B cell (primary cell): Measurements from ENCODE around the gene CFAP119. TPM values are rescaled to one million over a fixed set of nuclear protein-coding genes. Genes with fewer than 3 reads are reported as not detected.

Experiments used
- ATAC-seq: fragments of 200-7000 bp; cut with Tn5 transposase; one replicate; pipeline ENCODE4 v1.10.0; 2021; ENCODE audit warnings: low read depth, mild to moderate bottlenecking, moderate number of reproducible peaks, moderate library complexity
- CTCF ChIA-PET: fragments of 350-600 bp; sonication (Branson Sonifier 250); formaldehyde crosslinking; loops from one replicate; lab custom pipeline; 2021; ENCODE audit warnings: antibody characterized with exemption, inconsistent platforms; lab: Charles Lee
- POLR2A ChIA-PET: fragments of 350-600 bp; sonication (Branson Sonifier 250); formaldehyde crosslinking; loops from one replicate; lab custom pipeline; 2021; ENCODE audit warnings: antibody characterized with exemption; lab: Charles Lee
- DNase-seq: peaks from one replicate; pipeline ENCODE4 v3.0.0; 2013
- H2AFZ ChIP-seq: 2 replicates; pipeline ENCODE4 v1.6.1; 2012; ENCODE audit warnings: mild to moderate bottlenecking, low read depth, low read length; ENCODE audit not compliant: insufficient read depth, poor library complexity, severe bottlenecking
- H3K27ac ChIP-seq, 2 donors: 1 replicate in 1 of 2; 2 replicates in 1 of 2; pipeline ENCODE4 v1.5.1; 2012 to 2013; ENCODE audit warnings: low read length in 2 of 2, mild to moderate bottlenecking in 2 of 2, moderate library complexity in 1 of 2
- H3K27me3 ChIP-seq, 4 experiments: fragments of 200-600 bp in 1 of 4; sonication (generic) in 1 of 4; replicated peaks in 1 of 4; 1 replicate in 2 of 4; 2 replicates in 2 of 4; pipeline versions ENCODE4 v1.6.1 to v1.7.0; 2013 to 2016; ENCODE audit warnings: low read length in 3 of 4, mild to moderate bottlenecking in 2 of 4, mixed read lengths in 1 of 4, moderate library complexity in 1 of 4; ENCODE audit not compliant: insufficient read depth in 4 of 4, control insufficient read depth in 3 of 4; ENCODE audit errors: control extremely low read depth in 1 of 4
- H3K36me3 ChIP-seq, 2 experiments: replicated peaks in 1 of 2; 1 replicate in 1 of 2; 2 replicates in 1 of 2; pipeline versions ENCODE4 v1.6.1 to v1.7.1; 2013; ENCODE audit warnings: low read length in 1 of 2; ENCODE audit not compliant: insufficient read depth in 2 of 2, control insufficient read depth in 1 of 2; ENCODE audit errors: control extremely low read depth in 1 of 2, extremely low read depth in 1 of 2
- H3K4me1 ChIP-seq, 2 donors: fragments of 200-600 bp in 1 of 2; sonication (generic) in 1 of 2; 1 replicate in 1 of 2; 2 replicates in 1 of 2; pipeline versions ENCODE4 v1.5.1 to v1.6.1; 2013 to 2017; ENCODE audit warnings: low read length in 2 of 2; ENCODE audit not compliant: control insufficient read depth in 2 of 2, insufficient read depth in 2 of 2
- H3K4me2 ChIP-seq: replicated peaks from 2 replicates; pipeline ENCODE3; 2012; ENCODE audit warnings: mild to moderate bottlenecking, low read depth, low read length; ENCODE audit not compliant: poor library complexity, severe bottlenecking
- H3K4me3 ChIP-seq, 5 experiments: fragments of 200-600 bp in 1 of 5; sonication (generic) in 1 of 5; 1 replicate in 3 of 5; 2 replicates in 2 of 5; pipeline versions ENCODE4 v1.5.1 to v1.7.0; 2011 to 2016; ENCODE audit warnings: low read length in 4 of 5, mild to moderate bottlenecking in 4 of 5, low read depth in 2 of 5, control low read depth in 1 of 5, moderate library complexity in 1 of 5; ENCODE audit not compliant: insufficient read depth in 1 of 5; ENCODE audit errors: control extremely low read depth in 1 of 5, extremely low read depth in 1 of 5
- H3K79me2 ChIP-seq: fragments of 200-600 bp; sonication (generic); one replicate; pipeline ENCODE4 v1.6.0; 2016; ENCODE audit warnings: low read length; ENCODE audit not compliant: control insufficient read depth, insufficient read depth
- H3K9ac ChIP-seq: fragments of 200-600 bp; sonication (generic); 2 replicates; pipeline ENCODE4 v1.6.1; 2017; ENCODE audit warnings: mild to moderate bottlenecking, low read length, moderate library complexity
- H3K9me3 ChIP-seq, 3 donors: one replicate each; pipeline versions ENCODE4 v1.6.1 to v1.7.1; 2013; ENCODE audit warnings: low read length in 2 of 3; ENCODE audit not compliant: control insufficient read depth in 2 of 3, insufficient read depth in 1 of 3; ENCODE audit errors: control extremely low read depth in 1 of 3
- H4K20me1 ChIP-seq: 2 replicates; pipeline ENCODE4 v1.6.0; 2012; ENCODE audit warnings: mild to moderate bottlenecking, low read length; ENCODE audit not compliant: insufficient read depth, control insufficient read depth, poor library complexity, severe bottlenecking
- H3K27ac Mint-ChIP-seq: one replicate; pipeline ENCODE4 v1.8.0; 2021; ENCODE audit warnings: mixed read lengths
- H3K27me3 Mint-ChIP-seq: one replicate; pipeline ENCODE4 v1.8.0; 2021; ENCODE audit warnings: mixed read lengths
- H3K4me1 Mint-ChIP-seq: one replicate; pipeline ENCODE4 v1.8.0; 2021; ENCODE audit warnings: mixed read lengths
- H3K4me3 Mint-ChIP-seq: one replicate; pipeline ENCODE4 v1.8.0; 2021; ENCODE audit warnings: mixed read lengths
- H3K9me3 Mint-ChIP-seq: one replicate; pipeline ENCODE4 v1.8.0; 2022; ENCODE audit warnings: mixed read lengths; ENCODE audit not compliant: insufficient read depth
- EZH2 ChIP-seq: IDR thresholded peaks from 2 replicates; pipeline ENCODE4 v1.6.1; 2012; ENCODE audit warnings: borderline replicate concordance, low read depth, mild to moderate bottlenecking, moderate library complexity, low read length; ENCODE audit not compliant: insufficient read depth, poor library complexity, severe bottlenecking
- WGBS: methylation state at CpG from one replicate; pipeline ENCODE4 v1.1.5; 2013; ENCODE audit warnings: missing lambda C conversion rate; ENCODE audit not compliant: insufficient coverage; 5-methylcytosine and 5-hydroxymethylcytosine counted together
- intact Hi-C: fragments of 100-400 bp; cut with micrococcal nuclease; formaldehyde crosslinking; loops from one replicate; pipeline ENCODE4 v1.10.0; 2022
- polyA plus RNA-seq: library from polyadenylated mRNA; depleted of rRNA; stranded (reverse); fragments of >200 nt; gene quantifications from 2 replicates; pipeline ENCODE4 v1.2.3, GENCODE V29; 2012
- total RNA-seq, 2 donors: library from RNA; stranded (reverse); fragments of 120-200 nt in 1 of 2; gene quantifications; 1 replicate in 1 of 2; 2 replicates in 1 of 2; pipeline versions ENCODE4 v1.2.3 to v1.2.4, GENCODE V29; 2013 to 2022
- TF ChIP-seq, protein P1 (sequence below): fragments of 200-600 bp; IDR thresholded peaks from one replicate; pipeline ENCODE4 v1.8.0; 2022; ENCODE audit warnings: antibody characterized with exemption, mild to moderate bottlenecking

Gene CFAP119
- total and polyA plus RNA-seq, 2 donors (not counting 1 experiment from before 2014, with no cell fraction given) = 8.5 to 11.7 TPM

DNA sequence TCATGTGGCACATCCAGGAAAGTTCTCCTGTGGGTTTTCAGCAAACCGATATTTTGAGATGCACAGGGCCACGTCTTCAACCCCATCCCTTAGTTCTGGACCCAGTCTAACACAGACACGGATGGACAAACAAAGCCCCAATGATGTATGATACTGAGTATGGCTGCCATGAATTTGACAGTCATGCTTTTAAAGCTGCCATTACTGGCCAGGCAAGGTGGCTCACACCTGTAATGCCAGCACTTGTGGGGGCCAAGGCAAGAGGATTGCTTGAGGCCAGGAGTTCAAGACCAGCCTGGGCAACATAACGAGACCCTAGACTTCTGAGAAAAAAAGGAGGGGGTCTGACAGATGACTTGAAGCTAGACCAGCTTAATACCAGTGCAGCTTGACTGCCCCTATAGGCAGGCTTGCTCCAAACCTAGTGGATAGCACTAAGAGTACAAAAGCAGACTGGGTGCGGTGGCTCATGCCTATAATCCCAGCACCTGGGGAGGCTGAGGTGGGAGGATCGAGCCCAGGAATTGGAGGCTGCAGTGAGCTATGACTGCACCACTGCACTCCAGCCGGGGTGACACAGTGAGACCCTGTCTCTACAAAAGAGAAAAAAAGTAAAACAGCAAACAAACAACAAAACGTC lies 35.9 kb upstream of the CFAP119 start:
- CTCF ChIA-PET = interaction anchor here (1.0 kb wide), 1 partner anchor 104 kb away, joined by 3 read pairs; no protein-coding TSS in a partner anchor

DNA sequence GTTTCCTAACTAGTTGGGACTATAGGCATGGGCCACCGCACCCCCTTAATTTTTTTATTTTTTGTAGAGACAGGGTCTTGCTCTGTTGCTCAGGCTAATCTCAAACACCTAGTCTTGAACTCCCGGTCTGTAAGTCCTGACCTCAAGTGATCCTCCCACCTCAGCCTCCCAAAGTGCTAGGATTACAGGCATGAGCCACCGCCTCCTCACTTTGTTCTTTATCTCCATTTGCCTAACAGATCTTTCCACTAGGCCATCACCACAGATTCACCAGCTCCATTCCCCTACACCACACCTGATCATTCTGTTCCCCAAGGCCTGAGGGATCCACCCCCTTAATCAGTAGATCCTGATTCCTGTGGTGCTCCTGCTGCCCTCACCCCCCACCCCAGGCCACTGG lies 32.8 kb upstream of the CFAP119 start:
- WGBS = 75% methylated on average over 2 of the region's 3 CpGs
- Histone ChIP-seq H3K4me1 (no peaks in the 10 kb centered on the region), H3K79me2 (no peaks in the 10 kb centered on the region), H3K4me2 (no peak overlapping the region), H3K4me3 (no peak overlapping the region), H3K9me3 (no peaks in the 10 kb centered on the region), H4K20me1 (no peaks in the 10 kb centered on the region), H3K27ac (no peak overlapping the region), H2AFZ (no peak overlapping the region), H3K9ac (no peak overlapping the region), H3K27me3 (no peaks in the 10 kb centered on the region), H3K36me3 (no peaks in the 10 kb centered on the region)
- no peaks in the 10 kb centered on the region for H3K4me1 Mint-ChIP-seq
- H3K4me3 Mint-ChIP-seq = no peak overlapping the region
- ChIA-PET POLR2A (no interaction called here), CTCF (no interaction called here)
- H3K9me3 Mint-ChIP-seq = no peaks in the 10 kb centered on the region
- ATAC-seq = no peak
- intact Hi-C loops = no loop called here
- no peak overlapping the region for H3K27ac Mint-ChIP-seq
- DNase-seq = no peak
- TF ChIP-seq, protein P1, sequence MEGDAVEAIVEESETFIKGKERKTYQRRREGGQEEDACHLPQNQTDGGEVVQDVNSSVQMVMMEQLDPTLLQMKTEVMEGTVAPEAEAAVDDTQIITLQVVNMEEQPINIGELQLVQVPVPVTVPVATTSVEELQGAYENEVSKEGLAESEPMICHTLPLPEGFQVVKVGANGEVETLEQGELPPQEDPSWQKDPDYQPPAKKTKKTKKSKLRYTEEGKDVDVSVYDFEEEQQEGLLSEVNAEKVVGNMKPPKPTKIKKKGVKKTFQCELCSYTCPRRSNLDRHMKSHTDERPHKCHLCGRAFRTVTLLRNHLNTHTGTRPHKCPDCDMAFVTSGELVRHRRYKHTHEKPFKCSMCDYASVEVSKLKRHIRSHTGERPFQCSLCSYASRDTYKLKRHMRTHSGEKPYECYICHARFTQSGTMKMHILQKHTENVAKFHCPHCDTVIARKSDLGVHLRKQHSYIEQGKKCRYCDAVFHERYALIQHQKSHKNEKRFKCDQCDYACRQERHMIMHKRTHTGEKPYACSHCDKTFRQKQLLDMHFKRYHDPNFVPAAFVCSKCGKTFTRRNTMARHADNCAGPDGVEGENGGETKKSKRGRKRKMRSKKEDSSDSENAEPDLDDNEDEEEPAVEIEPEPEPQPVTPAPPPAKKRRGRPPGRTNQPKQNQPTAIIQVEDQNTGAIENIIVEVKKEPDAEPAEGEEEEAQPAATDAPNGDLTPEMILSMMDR = no peak
- no peak for TF ChIP-seq EZH2
- no peaks in the 10 kb centered on the region for H3K27me3 Mint-ChIP-seq

More for the DNA sequence above, 35.9 kb upstream of the CFAP119 start:
- WGBS = 93% methylated on average over 4 of the region's 8 CpGs
- Mint-ChIP-seq H3K27me3 (no peaks in the 10 kb centered on the region), H3K9me3 (no peaks in the 10 kb centered on the region), H3K27ac (no peak overlapping the region), H3K4me1 (no peaks in the 10 kb centered on the region), H3K4me3 (no peak overlapping the region)
- no peak for ATAC-seq
- Histone ChIP-seq H3K36me3 (no peaks in the 10 kb centered on the region), H3K4me3 (no peak overlapping the region), H3K4me1 (no peaks in the 10 kb centered on the region), H3K27me3 (no peaks in the 10 kb centered on the region), H2AFZ (no peak overlapping the region), H4K20me1 (no peaks in the 10 kb centered on the region), H3K9me3 (no peaks in the 10 kb centered on the region), H3K9ac (no peak overlapping the region), H3K4me2 (no peak overlapping the region), H3K79me2 (no peaks in the 10 kb centered on the region), H3K27ac (no peak overlapping the region)
- no peak for DNase-seq
- POLR2A ChIA-PET = no interaction called here
- TF ChIP-seq EZH2 = no peak
- TF ChIP-seq, protein P1 = no peak
- intact Hi-C loops = no loop called here
